ENCODE results near the gene ACVR1.

DNA sequence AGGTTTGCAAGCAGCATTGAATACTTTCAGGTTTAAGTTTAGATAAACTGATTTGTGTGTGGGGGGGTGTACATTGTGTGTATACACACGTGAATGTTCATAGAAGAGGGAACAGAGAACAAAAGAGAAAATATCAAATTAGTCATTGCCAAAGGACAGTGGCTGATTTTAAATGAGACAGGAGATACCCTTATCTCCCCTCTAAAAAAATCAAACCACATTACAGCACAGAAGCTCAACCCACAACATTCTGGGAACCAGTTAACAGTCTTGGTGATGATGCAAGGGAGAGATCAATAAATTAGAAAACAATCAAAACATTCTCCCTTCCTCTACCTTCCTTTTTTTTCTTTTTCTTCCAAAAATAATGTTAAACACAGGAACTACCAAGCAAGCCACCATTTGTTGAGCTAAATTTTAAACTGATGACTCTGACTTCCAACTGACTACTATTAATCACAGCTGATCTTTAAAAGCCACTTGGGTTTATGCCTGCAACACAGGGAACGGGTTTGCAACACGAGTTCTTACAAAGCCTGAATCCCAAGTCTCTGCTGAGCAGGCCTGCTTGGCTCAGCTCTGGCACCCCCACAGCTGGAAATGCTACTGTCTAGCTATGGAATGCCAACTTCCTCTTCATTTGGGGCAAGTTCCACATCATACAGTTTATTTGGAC, 128.3 kb downstream of the ACVR1 start:
- TF ChIP-seq GLIS3 (CRISPR knock-in tag; IDR thresholded peaks at IDR 0.05) (no peak), CREB5 (CRISPR knock-in tag; IDR thresholded peaks at IDR 0.05; ENCODE audit: low read depth) (no peak), ZFP30 (CRISPR knock-in tag; IDR thresholded peaks at IDR 0.05) (no peak), SNAI2 (CRISPR knock-in tag; IDR thresholded peaks at IDR 0.05) (no peak), PATZ1 (CRISPR knock-in tag; IDR thresholded peaks at IDR 0.05; ENCODE audit: borderline replicate concordance) (no peak)

Data from SK-N-SH treated with all-trans-retinoic acid at 6 μM for 48 hours (cell line).